ENCODE results near the gene STXBP5L.
"Not testable (repeated sequence)": the region's sequence is repeated elsewhere in the genome, so short reads cannot be mapped to it uniquely, and the experiment has no call there.

The STXBP5L gene

DNA sequence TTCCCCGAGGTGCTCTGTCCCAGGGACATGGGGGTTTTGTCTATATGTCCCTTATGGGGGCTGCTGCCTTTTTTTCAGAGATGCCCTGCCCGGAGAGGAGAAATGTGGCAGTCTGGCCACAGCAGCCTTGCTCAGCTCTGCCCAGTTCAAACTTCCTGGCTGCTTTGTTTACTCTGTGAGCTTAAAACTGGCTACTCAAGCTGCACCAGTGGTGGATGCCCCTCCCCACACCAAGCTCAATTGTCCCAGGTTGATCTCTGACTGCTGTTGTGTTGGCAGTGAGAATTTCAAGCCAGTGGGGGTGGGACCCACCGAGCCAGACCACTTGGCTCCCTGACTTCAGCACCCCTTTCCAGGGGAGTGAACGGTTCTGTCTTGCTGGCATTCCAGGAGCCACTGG is 188.9 kb downstream of the STXBP5L start:
- DNase-seq (ENCODE audit: low spot score), result no peak
- no peak for TF ChIP-seq CTCF (IDR thresholded peaks at IDR 0.05)
- Histone ChIP-seq H3K4me3 (no peak overlapping the region), H3K27ac (no peak overlapping the region)

DNA sequence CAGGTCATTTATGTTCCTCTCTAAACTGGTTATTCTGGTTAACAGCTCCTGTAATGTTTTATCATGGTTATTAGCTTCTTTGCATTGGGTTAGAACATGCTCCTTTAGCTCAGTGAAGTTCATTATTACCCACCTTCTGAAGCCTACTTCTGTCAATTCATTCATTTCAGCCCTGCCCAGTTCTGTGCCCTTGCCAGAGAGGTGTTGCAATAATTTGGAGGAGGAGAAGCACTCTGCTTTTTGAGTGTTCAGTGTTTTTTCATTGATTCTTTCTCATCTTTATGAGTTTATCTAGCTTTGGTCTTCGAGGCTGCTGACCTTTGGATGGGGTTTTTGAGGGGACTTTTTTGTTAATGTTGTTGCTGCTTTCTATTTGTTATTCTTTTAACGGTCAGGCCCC is 203.1 kb downstream of the STXBP5L start:
- DNase-seq (ENCODE audit: low spot score); H3K27ac ChIP-seq; H3K4me3 ChIP-seq: not testable (repeated sequence)

GRCh38 chr3:121111914-121112612 is 204.1 kb downstream of the STXBP5L start:
- Histone ChIP-seq H3K27ac (no peak overlapping the region), H3K4me3 (no peak overlapping the region)
- no peak for TF ChIP-seq CTCF (IDR thresholded peaks at IDR 0.05)
- no peak for DNase-seq (ENCODE audit: low spot score)

DNA sequence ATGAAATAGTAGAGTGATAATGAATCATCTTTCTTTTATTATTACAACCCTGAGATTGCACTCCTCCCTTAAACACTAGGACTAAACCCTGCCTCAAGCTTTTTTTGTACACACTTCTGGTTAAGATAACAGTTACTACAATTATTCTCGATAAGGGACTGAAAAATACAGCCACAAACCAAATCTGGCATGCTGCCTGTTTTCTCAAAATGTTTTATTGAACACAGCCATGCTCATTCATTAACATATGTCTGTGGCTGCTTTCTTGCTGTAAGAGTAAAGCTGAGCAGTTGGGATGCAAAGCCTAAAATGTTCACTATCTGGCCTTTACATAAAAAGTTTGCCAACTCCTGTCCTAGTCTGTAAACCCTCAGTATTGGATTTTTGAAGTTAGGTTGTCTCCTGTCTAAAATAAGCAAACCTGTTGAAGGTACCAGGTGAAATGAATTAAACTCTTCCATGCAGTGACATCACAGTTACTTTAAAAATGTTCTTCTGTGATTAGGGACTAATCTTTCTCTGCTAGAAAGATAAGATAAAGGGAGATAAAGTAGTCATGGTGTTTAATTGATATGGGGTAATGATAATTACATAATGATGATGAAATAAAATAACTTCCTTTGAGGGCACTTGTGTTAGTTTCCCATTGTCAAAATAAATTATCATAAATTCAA is 218.2 kb downstream of the STXBP5L start:
- TF ChIP-seq CTCF (IDR thresholded peaks at IDR 0.05), result no peak
- no peak overlapping the region for H3K27ac ChIP-seq
- no peak overlapping the region for H3K4me3 ChIP-seq
- DNase-seq (ENCODE audit: low spot score), result no peak

GRCh38 chr3:121126707-121127035 is 218.7 kb downstream of the STXBP5L start:
- DNase-seq (ENCODE audit: low spot score), result no peak
- no peak for TF ChIP-seq CTCF (IDR thresholded peaks at IDR 0.05)
- no peak overlapping the region for H3K4me3 ChIP-seq
- no peak overlapping the region for H3K27ac ChIP-seq

DNA sequence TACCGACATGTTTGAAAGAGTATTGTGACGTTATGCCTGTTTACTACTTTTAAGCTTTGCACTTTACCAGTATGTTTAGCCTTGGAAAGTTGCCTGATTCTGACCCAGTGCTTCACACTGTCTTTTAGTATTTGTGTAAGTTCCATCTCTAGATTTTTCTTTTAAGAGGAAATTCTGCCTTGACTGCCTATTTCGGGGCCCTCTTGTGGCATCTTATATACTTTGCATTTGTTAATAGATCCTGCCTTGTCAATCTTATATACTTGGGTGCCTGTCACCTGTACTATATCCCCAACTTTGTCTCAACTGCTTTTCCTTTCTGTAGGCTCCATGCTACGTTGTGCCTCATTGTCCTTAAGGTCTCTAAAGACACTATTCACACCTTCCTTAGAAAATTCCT is 244.6 kb downstream of the STXBP5L start:
- no peak for TF ChIP-seq CTCF (IDR thresholded peaks at IDR 0.05)
- Histone ChIP-seq H3K27ac (no peak overlapping the region), H3K4me3 (no peak overlapping the region)
- no peak for DNase-seq (ENCODE audit: low spot score)

DNA sequence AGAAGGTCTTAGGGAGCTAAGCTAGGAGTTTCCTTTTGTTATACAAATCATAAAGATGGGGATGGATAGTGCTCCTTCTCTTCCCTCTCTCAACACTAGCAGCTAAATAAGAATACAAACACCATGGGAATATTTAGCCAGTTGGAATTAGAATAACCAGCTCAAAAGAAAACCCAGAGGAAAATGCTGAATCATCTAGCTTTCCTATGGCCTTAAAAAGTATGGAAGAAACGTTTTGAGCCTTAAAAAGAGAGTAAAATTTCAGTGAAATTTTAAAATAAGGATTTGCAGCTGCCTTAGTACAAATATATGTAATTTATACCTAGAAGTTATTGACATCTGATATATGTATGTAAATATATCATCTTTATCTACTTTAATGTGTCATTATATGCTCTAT is 245.8 kb downstream of the STXBP5L start:
- Histone ChIP-seq H3K27ac (no peak overlapping the region), H3K4me3 (no peak overlapping the region)
- no peak for TF ChIP-seq CTCF (IDR thresholded peaks at IDR 0.05)
- no peak for DNase-seq (ENCODE audit: low spot score)
